ENCODE results near the gene RPAIN. TPM values are rescaled to one million over a fixed set of nuclear protein-coding genes. Genes with fewer than 3 reads are reported as not detected.

Gene RPAIN
- total and polyA plus RNA-seq, 2 of the 13 experiments (the other 11 are each of a cell fraction or from before 2014, with no cell fraction given), result 42.1 to 58.5 TPM

- TF ChIP-seq ZNF549 (CRISPR knock-in tag; IDR thresholded peaks at IDR 0.05) (no peak), ZNF883 (CRISPR knock-in tag; IDR thresholded peaks at IDR 0.05; ENCODE audit: not compliant biosample characterization) (no peak), ZNF572 (CRISPR knock-in tag; IDR thresholded peaks at IDR 0.05) (peak; percentile 83; the same call in 1 of the 2 replicates), SIX1 (CRISPR knock-in tag; IDR thresholded peaks at IDR 0.05; ENCODE audit: borderline replicate concordance) (peak; percentile 25; the same call in 1 of the 2 replicates), KLF11 (CRISPR knock-in tag; IDR thresholded peaks at IDR 0.05) (no peak), BHLHE40 (IDR thresholded peaks at IDR 0.05; ENCODE audit: low read length) (no peak), ZNF503 (CRISPR knock-in tag; IDR thresholded peaks at IDR 0.05) (no peak), PATZ1 (CRISPR knock-in tag; IDR thresholded peaks at IDR 0.05) (0 out of 2 replicates have a peak, but pooled peaks have one; percentile 1), E2F1 (CRISPR knock-in tag; IDR thresholded peaks at IDR 0.05) (peak; percentile 78)
Measured at GRCh38 chr17:5419959-5420653, at the start of gene RPAIN (continued).
